ENCODE data around the gene FASTK.
A peak's percentile ranks its signal among the peaks of the same experiment; 100 is the strongest.

The FASTK gene

DNA sequence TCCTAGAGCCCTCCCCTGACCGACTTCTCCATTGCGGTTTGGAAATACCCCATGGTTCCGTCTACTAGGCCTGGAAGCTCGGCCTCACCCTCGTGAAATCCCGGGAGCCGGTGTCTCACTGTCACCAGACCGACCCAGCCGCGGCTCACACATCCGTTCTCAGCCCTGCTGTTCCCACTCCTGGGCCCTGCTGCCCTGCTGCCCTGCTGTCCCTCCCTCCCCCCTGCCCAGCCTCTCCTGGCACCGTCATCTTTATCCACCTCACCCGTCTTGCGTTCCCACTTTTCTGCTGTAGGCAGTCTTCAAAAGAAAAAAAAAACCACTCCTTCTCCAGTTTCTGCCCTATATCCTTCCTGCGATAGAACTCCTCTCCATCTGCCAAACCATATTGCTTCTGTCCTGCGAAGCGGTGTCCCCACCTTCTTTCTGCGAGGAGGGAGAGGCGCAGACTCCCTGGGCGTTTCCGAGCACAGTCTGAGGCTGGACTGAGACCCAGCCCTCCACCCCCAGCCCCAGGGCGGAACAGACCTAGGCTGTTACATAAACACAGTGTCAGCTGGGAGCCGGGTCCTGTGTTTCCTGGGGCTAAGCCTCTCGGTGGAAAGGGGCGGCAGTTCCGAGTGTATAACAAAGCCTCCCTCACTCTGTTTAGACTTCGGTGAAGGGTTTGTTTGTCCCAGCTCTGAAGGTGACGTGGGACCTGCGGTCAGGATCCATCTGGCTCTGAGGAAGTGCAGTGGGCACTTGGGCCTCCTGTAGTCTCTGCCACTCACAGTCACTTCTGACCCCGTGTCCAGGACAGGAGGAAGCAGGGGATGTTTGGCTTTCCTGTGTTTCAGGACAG, 8.5 kb upstream of the FASTK start:
- Histone ChIP-seq H3K9ac (peak overlapping the region; percentile 78 to 91 (median 85)), H3K4me3 (peak overlapping the region; percentile 71 to 98 (median 76)), H3K27me3 (peaks cover 0 to 55% (median 42%) of the 10 kb centered on the region in 11 experiments; a peak in 18 of 22 replicates), H3K9me3 (replicated peaks in 1 of 11) (no peaks in the 10 kb centered on the region), H3K4me2 (peak overlapping the region; percentile 94 to 100 (median 99)), H3K27ac (peak overlapping the region; percentile 72 to 92 (median 78)), H4K20me1 (peaks cover 51 to 73% (median 62%) of the 10 kb centered on the region in 11 experiments), H3K4me1 (peaks cover 66 to 88% (median 75%) of the 10 kb centered on the region in 10 experiments), H3K36me3 (peaks cover 0 to 26% (median 3%) of the 10 kb centered on the region in 11 experiments; a peak in 11 of 22 replicates)
- no peak for TF ChIP-seq Cebpa-rat (IDR thresholded peaks at IDR 0.05)

DNA sequence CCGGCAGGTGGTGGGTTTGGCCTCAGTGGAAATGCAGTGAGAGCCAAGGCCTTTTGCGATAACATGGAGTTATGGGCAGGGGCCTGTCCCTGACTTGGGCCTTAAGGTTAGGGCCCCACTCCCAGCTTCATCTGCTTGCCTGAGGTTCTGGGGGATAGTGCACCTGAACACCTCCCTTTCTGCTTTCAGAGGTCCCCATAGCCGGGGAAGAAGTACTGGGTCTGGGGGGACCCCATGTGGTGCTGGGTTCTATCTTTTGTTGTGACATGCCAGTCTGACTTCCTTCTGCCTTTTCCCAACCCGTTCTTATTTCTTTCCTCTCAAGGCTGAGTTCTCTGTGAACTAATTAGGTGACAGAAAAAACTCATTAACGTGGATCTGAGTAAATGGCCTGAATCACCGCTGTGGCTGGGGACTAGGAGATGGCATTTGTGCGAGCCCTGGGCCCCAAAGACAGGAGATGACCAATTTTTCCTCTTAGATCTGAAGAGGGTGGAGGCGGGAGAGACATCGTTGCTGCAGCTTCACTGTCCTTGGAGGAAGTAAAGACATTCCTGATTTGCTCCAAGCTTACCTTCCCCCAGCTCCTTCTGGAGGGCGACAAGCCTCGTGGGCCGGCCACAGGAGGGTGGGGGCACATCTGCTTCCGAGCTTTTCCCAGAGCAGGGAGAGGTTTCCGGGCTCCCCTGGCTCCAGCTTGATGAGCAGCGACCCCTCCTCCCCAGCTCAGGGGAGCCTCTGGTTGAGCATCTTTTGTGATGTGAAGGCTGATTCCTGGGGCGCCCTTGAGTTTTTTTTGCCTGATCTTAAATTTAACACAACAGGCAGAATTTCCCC, 7.6 kb upstream of the FASTK start:
- H3K27ac ChIP-seq = peak overlapping the region; percentile 72 to 92 (median 78)
- no peaks in the 10 kb centered on the region for H3K9me3 ChIP-seq (replicated peaks in 1 of 11)
- H3K4me2 ChIP-seq = peak overlapping the region; percentile 94 to 100 (median 99)
- H4K20me1 ChIP-seq = peaks cover 42 to 65% (median 53%) of the 10 kb centered on the region in 11 experiments
- H3K4me3 ChIP-seq = peak overlapping the region; percentile 71 to 98 (median 76)
- H3K9ac ChIP-seq = peak overlapping the region; percentile 78 to 91 (median 85)
- H3K27me3 ChIP-seq = peaks cover 0 to 59% (median 48%) of the 10 kb centered on the region in 11 experiments; a peak in 18 of 22 replicates
- peaks cover 0 to 18% (median 3%) of the 10 kb centered on the region in 11 experiments; a peak in 11 of 22 replicates for H3K36me3 ChIP-seq
- no peak for TF ChIP-seq Cebpa-rat (IDR thresholded peaks at IDR 0.05)
- peaks cover 64 to 87% (median 74%) of the 10 kb centered on the region in 10 experiments for H3K4me1 ChIP-seq

DNA sequence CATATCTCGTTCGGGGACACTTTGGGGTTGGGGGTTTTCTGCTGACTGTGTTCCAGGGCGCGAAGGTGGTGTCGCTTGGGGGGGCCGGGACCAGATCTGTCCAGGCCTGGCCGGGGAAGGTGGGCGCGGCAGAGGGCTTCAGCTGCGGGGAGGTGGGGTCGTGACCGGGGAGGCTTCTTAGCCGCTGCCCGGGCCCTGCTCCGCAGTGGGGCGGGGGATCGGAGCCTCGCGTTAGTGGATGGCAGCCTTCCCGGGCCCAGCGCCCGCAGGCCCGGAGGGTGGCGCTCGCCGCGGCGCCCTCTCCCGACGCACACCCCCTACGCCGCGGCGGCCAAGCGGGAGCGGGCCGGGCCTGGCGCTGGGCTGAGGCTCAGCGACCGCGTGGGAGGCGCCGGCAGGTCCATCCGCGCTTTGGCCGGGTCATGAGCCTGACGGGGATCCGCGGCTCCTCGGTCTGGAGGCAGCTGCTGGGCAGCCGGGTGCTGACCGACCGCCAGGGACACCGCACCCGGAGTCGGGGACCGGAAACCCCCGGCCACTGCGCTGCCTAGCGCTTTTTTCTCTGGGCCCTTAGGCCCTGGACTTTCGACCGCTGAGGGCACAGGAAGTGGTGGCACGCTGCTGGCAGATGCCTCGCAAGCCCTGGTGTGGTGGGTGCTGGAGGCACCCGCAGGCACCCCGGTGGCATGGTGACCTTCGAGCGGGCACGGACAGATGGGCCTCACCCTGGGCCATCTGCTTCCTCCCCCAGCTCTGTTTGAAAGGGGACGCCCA, 6.8 kb upstream of the FASTK start:
- peaks cover 34 to 58% (median 45%) of the 10 kb centered on the region in 11 experiments for H4K20me1 ChIP-seq
- H3K4me1 ChIP-seq = peaks cover 58 to 82% (median 69%) of the 10 kb centered on the region in 10 experiments
- no peaks in the 10 kb centered on the region for H3K9me3 ChIP-seq (replicated peaks in 1 of 11)
- H3K27me3 ChIP-seq = peaks cover 0 to 59% (median 48%) of the 10 kb centered on the region in 11 experiments; a peak in 18 of 22 replicates
- H3K4me3 ChIP-seq = peak overlapping the region; percentile 71 to 98 (median 76)
- peak overlapping the region; percentile 72 to 92 (median 78) for H3K27ac ChIP-seq
- peak overlapping the region; percentile 78 to 91 (median 85) for H3K9ac ChIP-seq
- peaks cover 0 to 11% (median 0%) of the 10 kb centered on the region in 11 experiments; a peak in 11 of 22 replicates for H3K36me3 ChIP-seq
- TF ChIP-seq Cebpa-rat (IDR thresholded peaks at IDR 0.05) = no peak
- peak overlapping the region; percentile 94 to 100 (median 99) for H3K4me2 ChIP-seq

DNA sequence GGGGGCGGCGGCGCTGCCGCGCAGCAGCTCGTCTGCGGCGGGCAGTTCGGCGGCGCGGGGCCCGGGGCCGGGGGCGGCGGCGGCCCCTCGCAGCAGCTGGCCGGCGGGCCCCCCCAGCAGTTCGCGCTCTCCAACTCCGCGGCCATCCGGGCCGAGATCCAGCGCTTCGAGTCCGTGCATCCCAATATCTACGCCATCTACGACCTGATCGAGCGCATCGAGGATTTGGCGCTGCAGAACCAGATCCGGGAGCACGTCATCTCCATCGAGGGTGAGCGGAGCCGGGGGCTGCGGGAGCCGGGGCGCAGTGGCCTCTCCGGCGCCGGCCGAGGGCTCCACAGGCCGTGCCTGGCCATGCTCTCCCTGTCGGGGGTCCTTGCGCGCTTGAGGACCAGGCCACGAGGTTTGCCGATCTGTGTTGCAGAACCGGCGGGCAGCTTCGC, 6.2 kb upstream of the FASTK start:
- peak overlapping the region; percentile 94 to 100 (median 99) for H3K4me2 ChIP-seq
- H3K4me3 ChIP-seq = peak overlapping the region; percentile 71 to 98 (median 76)
- H3K27ac ChIP-seq = peak overlapping the region; percentile 72 to 92 (median 78)

DNA sequence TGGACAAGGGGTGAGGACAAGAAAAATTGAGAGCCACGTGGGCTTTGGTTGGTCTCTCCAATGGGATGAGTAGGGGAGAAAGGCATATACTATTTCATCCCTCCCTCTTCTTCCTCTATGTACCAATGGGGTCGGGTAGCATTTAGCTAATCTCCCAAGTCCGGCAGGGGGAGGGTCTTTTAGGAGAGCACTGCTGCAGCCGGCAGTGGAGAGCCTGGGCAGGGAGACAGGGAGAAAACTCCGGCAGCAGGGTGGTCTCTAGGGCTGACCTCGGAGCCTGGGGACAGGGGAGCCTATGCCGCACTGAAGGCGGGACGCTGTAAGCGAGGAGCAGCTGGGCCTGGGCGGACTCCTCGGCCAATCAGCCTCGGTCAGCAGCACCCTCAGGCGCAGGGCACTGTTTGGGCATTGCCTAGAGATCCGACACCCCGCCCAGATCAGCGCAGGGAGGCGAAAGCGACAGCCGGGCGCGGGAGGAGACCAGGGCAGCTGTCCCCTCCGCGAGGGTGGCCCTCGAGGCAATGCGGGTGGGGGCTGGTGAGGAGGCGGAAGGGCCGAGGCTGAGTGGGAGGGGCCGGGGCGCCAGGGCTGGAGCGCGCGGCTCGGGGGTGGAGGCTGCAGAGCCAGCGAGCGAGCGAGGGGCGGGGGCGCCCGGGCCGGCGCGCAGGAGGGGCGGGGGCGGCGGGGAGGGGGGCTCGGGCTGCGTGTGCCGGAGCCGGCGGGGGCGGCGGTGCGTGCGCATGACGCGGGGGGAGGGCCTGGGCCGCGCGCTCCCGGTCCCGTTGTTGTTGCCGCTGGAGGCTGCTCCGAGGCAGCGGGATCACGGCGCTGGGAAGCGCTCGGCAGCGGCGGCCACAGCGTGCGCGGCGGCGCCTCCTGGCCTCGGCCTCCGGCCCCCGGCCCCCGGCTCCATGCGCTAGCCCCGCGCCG, 5.3 kb upstream of the FASTK start, which contains the start of gene AGAP3:
Gene AGAP3, plus strand, starts transcription at position 785 of the 930 bp plus-strand sequence. CDS start 267 bp downstream, outside the sequence.
- Histone ChIP-seq H4K20me1 (peaks cover 20 to 57% (median 32%) of the 10 kb centered on the region in 11 experiments; a peak in 21 of 22 replicates), H3K27me3 (peaks cover 0 to 59% (median 48%) of the 10 kb centered on the region in 11 experiments; a peak in 18 of 22 replicates), H3K36me3 (peaks cover 0 to 9% (median 6%) of the 10 kb centered on the region in 11 experiments; a peak in 4 of 22 replicates), H3K4me2 (peak within 1 kb of the TSS; percentile 94 to 100 (median 99)), H3K9ac (peak within 1 kb of the TSS; percentile 78 to 91 (median 85)), H3K27ac (peak within 1 kb of the TSS; percentile 72 to 92 (median 78)), H3K4me3 (peak within 1 kb of the TSS; percentile 71 to 98 (median 76)), H3K4me1 (peaks cover 58 to 83% (median 77%) of the 10 kb centered on the region in 10 experiments), H3K9me3 (replicated peaks in 1 of 11) (no peaks in the 10 kb centered on the region)
- TF ChIP-seq Cebpa-rat (IDR thresholded peaks at IDR 0.05) = no peak

More for the DNA sequence above, 6.2 kb upstream of the FASTK start:
- Histone ChIP-seq H3K4me1 (peaks cover 58 to 82% (median 72%) of the 10 kb centered on the region in 10 experiments), H3K27me3 (peaks cover 0 to 59% (median 48%) of the 10 kb centered on the region in 11 experiments; a peak in 18 of 22 replicates), H3K36me3 (peaks cover 0 to 5% (median 0%) of the 10 kb centered on the region in 11 experiments; a peak in 10 of 22 replicates), H3K9ac (peak overlapping the region; percentile 78 to 91 (median 85)), H3K9me3 (replicated peaks in 1 of 11) (no peaks in the 10 kb centered on the region), H4K20me1 (peaks cover 28 to 58% (median 41%) of the 10 kb centered on the region in 11 experiments; a peak in 21 of 22 replicates)
- no peak for TF ChIP-seq Cebpa-rat (IDR thresholded peaks at IDR 0.05)

DNA sequence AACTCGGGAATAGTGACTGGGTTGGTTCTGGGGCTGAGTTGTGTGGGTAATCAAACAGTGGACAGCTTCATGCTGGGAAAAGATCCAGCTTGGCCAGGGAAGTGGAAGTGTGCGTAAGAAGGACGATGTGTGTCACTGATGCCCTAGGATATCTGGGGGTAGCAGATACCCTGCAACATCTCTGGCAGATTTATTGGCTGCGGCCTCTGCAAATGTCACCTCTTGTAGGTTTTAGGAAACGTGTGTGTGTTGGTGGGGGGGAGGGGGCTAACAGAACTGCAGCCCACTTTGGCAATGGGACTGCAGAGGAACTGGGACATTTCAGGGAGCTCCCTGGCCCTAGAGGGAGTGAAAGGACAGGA, 4.7 kb upstream of the FASTK start:
- H3K36me3 ChIP-seq = peaks cover 0 to 9% (median 6%) of the 10 kb centered on the region in 11 experiments; a peak in 3 of 22 replicates
- H3K4me1 ChIP-seq = peaks cover 52 to 80% (median 74%) of the 10 kb centered on the region in 10 experiments
- H3K4me2 ChIP-seq = peak overlapping the region; percentile 90 to 100 (median 99)
- TF ChIP-seq Cebpa-rat (IDR thresholded peaks at IDR 0.05) = no peak
- peak overlapping the region; percentile 59 to 87 (median 82); a peak in 17 of 22 replicates for H3K9ac ChIP-seq
- peaks cover 0 to 59% (median 48%) of the 10 kb centered on the region in 11 experiments; a peak in 18 of 22 replicates for H3K27me3 ChIP-seq
- H3K27ac ChIP-seq = peak overlapping the region in 3 of 11 experiments; percentile 46 to 61 (median 49); a peak in 3 of 22 replicates
- H3K9me3 ChIP-seq (replicated peaks in 1 of 11) = no peaks in the 10 kb centered on the region
- H3K4me3 ChIP-seq = peak overlapping the region; percentile 71 to 98 (median 76); a peak in 19 of 20 replicates
- peaks cover 13 to 51% (median 28%) of the 10 kb centered on the region in 11 experiments; a peak in 17 of 22 replicates for H4K20me1 ChIP-seq

Measured in BLaER1 treated with 17β-estradiol and CSF1 and Interleukin-3, amounts not matched to agents 10 nM and 100 nM (cell line).